Measurements from ENCODE around the gene WDR33.

- TF ChIP-seq HDAC6 (IDR thresholded peaks at IDR 0.05; ENCODE audit: unreplicated experiment) (no peak), EGR1 (IDR thresholded peaks at IDR 0.05; ENCODE audit: borderline replicate concordance in 1 of 2, low read depth in 2 of 2, low read length in 2 of 2) (no peak), CTCF (IDR thresholded peaks at IDR 0.05 in 2 of 3, conservative IDR thresholded peaks at IDR 0.05 in 1 of 3; ENCODE audit: control insufficient read depth in 2 of 3, extremely low read depth in 1 of 3, insufficient read depth in 1 of 3, low read depth in 3 of 3, low read length in 3 of 3) (no peak), PAX5 (IDR thresholded peaks at IDR 0.05; ENCODE audit: borderline replicate concordance, low read depth, low read length) (no peak), POLR2AphosphoS5 (IDR thresholded peaks at IDR 0.05; ENCODE audit: low read length) (no peak), ATF3 (IDR thresholded peaks at IDR 0.05; ENCODE audit: borderline replicate concordance, extremely low read depth, low read depth, low read length) (no peak), SUZ12 (IDR thresholded peaks at IDR 0.05; ENCODE audit: unreplicated experiment) (peak; percentile 73), ZNF687 (IDR thresholded peaks at IDR 0.05) (no peak), SP1 (IDR thresholded peaks at IDR 0.05; ENCODE audit: low read depth, low read length) (no peak), TARDBP (IDR thresholded peaks at IDR 0.05; ENCODE audit: borderline replicate concordance) (no peak), SIX5 (IDR thresholded peaks at IDR 0.05; ENCODE audit: low read depth, low read length, severe bottlenecking) (no peak), EZH2 (IDR thresholded peaks at IDR 0.05; ENCODE audit: borderline replicate concordance, control insufficient read depth, low read depth, low read length) (no peak), MYC (IDR thresholded peaks at IDR 0.05; ENCODE audit: insufficient read depth, insufficient read length, insufficient replicate concordance, low read length, severe bottlenecking) (no peak)
Measured at GRCh38 chr2:127664065-127664894, 146.7 kb downstream of the WDR33 start.
